ENCODE data around the gene ATP10B.

DNA sequence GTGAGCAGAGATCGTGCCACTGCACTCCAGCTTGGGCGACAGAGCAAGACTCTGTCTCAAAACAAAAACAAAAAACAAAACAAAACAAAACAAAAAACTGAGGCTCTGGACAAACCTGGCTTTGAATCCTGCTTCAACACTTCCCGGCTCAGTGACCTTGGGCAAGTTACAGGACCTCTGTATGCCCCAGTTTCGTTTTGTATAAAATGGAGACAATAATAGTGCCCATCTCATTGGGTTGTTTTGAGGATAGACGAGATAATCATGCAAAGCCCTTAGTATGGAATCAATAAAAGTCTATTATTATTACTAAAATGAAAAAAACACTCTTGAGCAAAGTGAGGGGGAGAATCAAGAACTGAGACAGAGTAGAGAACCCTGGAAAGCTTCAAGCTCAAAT lies 184.9 kb downstream of the ATP10B start:
- TF ChIP-seq, protein P1, sequence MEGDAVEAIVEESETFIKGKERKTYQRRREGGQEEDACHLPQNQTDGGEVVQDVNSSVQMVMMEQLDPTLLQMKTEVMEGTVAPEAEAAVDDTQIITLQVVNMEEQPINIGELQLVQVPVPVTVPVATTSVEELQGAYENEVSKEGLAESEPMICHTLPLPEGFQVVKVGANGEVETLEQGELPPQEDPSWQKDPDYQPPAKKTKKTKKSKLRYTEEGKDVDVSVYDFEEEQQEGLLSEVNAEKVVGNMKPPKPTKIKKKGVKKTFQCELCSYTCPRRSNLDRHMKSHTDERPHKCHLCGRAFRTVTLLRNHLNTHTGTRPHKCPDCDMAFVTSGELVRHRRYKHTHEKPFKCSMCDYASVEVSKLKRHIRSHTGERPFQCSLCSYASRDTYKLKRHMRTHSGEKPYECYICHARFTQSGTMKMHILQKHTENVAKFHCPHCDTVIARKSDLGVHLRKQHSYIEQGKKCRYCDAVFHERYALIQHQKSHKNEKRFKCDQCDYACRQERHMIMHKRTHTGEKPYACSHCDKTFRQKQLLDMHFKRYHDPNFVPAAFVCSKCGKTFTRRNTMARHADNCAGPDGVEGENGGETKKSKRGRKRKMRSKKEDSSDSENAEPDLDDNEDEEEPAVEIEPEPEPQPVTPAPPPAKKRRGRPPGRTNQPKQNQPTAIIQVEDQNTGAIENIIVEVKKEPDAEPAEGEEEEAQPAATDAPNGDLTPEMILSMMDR (IDR thresholded peaks at IDR 0.05; ENCODE audit: insufficient read depth, low read length, poor library complexity, severe bottlenecking), result no peak
- no peak for TF ChIP-seq EZH2phosphoT487 (conservative IDR thresholded peaks at IDR 0.05; ENCODE audit: low read length)
